ENCODE results near the gene FTCD.
"Not testable (repeated sequence)": the region's sequence is repeated elsewhere in the genome, so short reads cannot be mapped to it uniquely, and the experiment has no call there.

FTCD gene

GRCh38 chr21:46154155-46154954 lies 1.0 kb downstream of the FTCD start:
- no peak for DNase-seq (ENCODE audit: low spot score)

GRCh38 chr21:46153247-46154154 lies 1.9 kb downstream of the FTCD start:
- peak; percentile 93 for DNase-seq (ENCODE audit: low spot score)

- no peak for DNase-seq (ENCODE audit: low spot score)
Measured at GRCh38 chr21:46152927-46153246, 2.5 kb downstream of the FTCD start.

- DNase-seq (ENCODE audit: low spot score): no peak
Measured at GRCh38 chr21:46151989-46152926, 3.1 kb downstream of the FTCD start.

- no peak for DNase-seq (ENCODE audit: low spot score)
Measured at GRCh38 chr21:46151261-46151988, 4.0 kb downstream of the FTCD start.

GRCh38 chr21:46150491-46151121 lies 4.8 kb downstream of the FTCD start:
- DNase-seq (ENCODE audit: low spot score): no peak

GRCh38 chr21:46150073-46150472 lies 5.3 kb downstream of the FTCD start:
- no peak for DNase-seq (ENCODE audit: low spot score)

- DNase-seq (ENCODE audit: low spot score): no peak
Measured at GRCh38 chr21:46149205-46149901, 6.0 kb downstream of the FTCD start.

GRCh38 chr21:46148106-46148505 lies 7.3 kb downstream of the FTCD start:
- DNase-seq (ENCODE audit: low spot score): no peak

- not testable (repeated sequence) for DNase-seq (ENCODE audit: low spot score)
Measured at GRCh38 chr21:46147429-46147828, 8.0 kb downstream of the FTCD start.

GRCh38 chr21:46146856-46147255 lies 8.5 kb downstream of the FTCD start:
- no peak for DNase-seq (ENCODE audit: low spot score)

- no peak for DNase-seq (ENCODE audit: low spot score)
Measured at GRCh38 chr21:46145840-46146691, 9.3 kb downstream of the FTCD start.

GRCh38 chr21:46145159-46145839 lies 10.1 kb downstream of the FTCD start:
- DNase-seq (ENCODE audit: low spot score): no peak

GRCh38 chr21:46144464-46145070 lies 10.8 kb downstream of the FTCD start:
- no peak for DNase-seq (ENCODE audit: low spot score)

GRCh38 chr21:46142582-46143473 lies 12.6 kb downstream of the FTCD start:
- DNase-seq (ENCODE audit: low spot score): no peak

- no peak for DNase-seq (ENCODE audit: low spot score)
Measured at GRCh38 chr21:46141767-46142581, 13.4 kb downstream of the FTCD start.
